Fibroblast of skin of left quadriceps (primary cell): ENCODE results near the gene PLCH2.

Experiments
- DNase-seq, 2 experiments: peaks; one replicate each; pipeline ENCODE4 v3.0.0-alpha.2; 2013; ENCODE audit warnings: low read depth in 2 of 2

The PLCH2 gene

GRCh38 chr1:2459757-2460156, 16.3 kb upstream of the PLCH2 start:
- no peak for DNase-seq

GRCh38 chr1:2460203-2460602, 15.9 kb upstream of the PLCH2 start:
- no peak for DNase-seq

GRCh38 chr1:2460996-2461751, 14.9 kb upstream of the PLCH2 start:
- DNase-seq, result no peak

- DNase-seq, result no peak
These were observed 13.3 kb upstream of the PLCH2 start for GRCh38 chr1:2462819-2463218.

- DNase-seq, result no peak
These were observed 12.7 kb upstream of the PLCH2 start for GRCh38 chr1:2463396-2463795.

GRCh38 chr1:2465371-2466269, 10.5 kb upstream of the PLCH2 start:
- DNase-seq, result no peak

GRCh38 chr1:2466270-2466665, 9.8 kb upstream of the PLCH2 start:
- DNase-seq, result no peak

- no peak for DNase-seq
These were observed 9.0 kb upstream of the PLCH2 start for GRCh38 chr1:2466958-2467554.

- no peak for DNase-seq
These were observed 8.0 kb upstream of the PLCH2 start for GRCh38 chr1:2468041-2468472.

GRCh38 chr1:2468540-2468939, 7.5 kb upstream of the PLCH2 start:
- no peak for DNase-seq

GRCh38 chr1:2469103-2469940, 6.8 kb upstream of the PLCH2 start:
- no peak for DNase-seq

- no peak for DNase-seq
These were observed 5.6 kb upstream of the PLCH2 start for GRCh38 chr1:2470290-2471158.

- no peak for DNase-seq
These were observed 5.0 kb upstream of the PLCH2 start for GRCh38 chr1:2471159-2471471.

GRCh38 chr1:2471587-2472001, 4.5 kb upstream of the PLCH2 start:
- no peak for DNase-seq

GRCh38 chr1:2472109-2472508, 4.0 kb upstream of the PLCH2 start:
- no peak for DNase-seq

GRCh38 chr1:2472561-2473177, 3.4 kb upstream of the PLCH2 start:
- no peak for DNase-seq

- no peak for DNase-seq
These were observed 2.9 kb upstream of the PLCH2 start for GRCh38 chr1:2473198-2473597.

- DNase-seq, result no peak
These were observed 1.8 kb upstream of the PLCH2 start for GRCh38 chr1:2474104-2474844.

GRCh38 chr1:2474933-2475371, 1.1 kb upstream of the PLCH2 start:
- no peak for DNase-seq

GRCh38 chr1:2475571-2475970, 518 bp upstream of the PLCH2 start:
- no peak for DNase-seq
